H9 (cell line): ENCODE measurements around the gene JAML. TPM values are rescaled to one million over a fixed set of nuclear protein-coding genes. Genes with fewer than 3 reads are reported as not detected.

Experiments
- DNase-seq: peaks from one replicate; pipeline ENCODE4 v3.0.0-alpha.2; 2017
- H2AFZ ChIP-seq: one replicate; pipeline ENCODE4 v1.6.1; 2013; ENCODE audit warnings: mild to moderate bottlenecking, low read length, control low read depth, moderate library complexity
- H2AK5ac ChIP-seq: 2 replicates; pipeline ENCODE4 v1.6.1; 2013; ENCODE audit warnings: low read length, control low read depth, mixed read lengths; ENCODE audit not compliant: insufficient read length
- H2BK120ac ChIP-seq: one replicate; pipeline ENCODE4 v1.6.1; 2013; ENCODE audit warnings: low read depth, mild to moderate bottlenecking, low read length, control low read depth, inconsistent platforms; ENCODE audit not compliant: poor library complexity, severe bottlenecking
- H2BK12ac ChIP-seq: 2 replicates; pipeline ENCODE4 v1.6.1; 2013; ENCODE audit warnings: low read length, control low read depth, mixed read lengths, low read depth; ENCODE audit not compliant: insufficient read length
- H2BK15ac ChIP-seq: 2 replicates; pipeline ENCODE4 v1.6.1; 2013; ENCODE audit warnings: low read depth, low read length, control low read depth
- H2BK20ac ChIP-seq: one replicate; pipeline ENCODE4 v1.6.1; 2013; ENCODE audit warnings: low read depth, mild to moderate bottlenecking, low read length, control low read depth, inconsistent platforms; ENCODE audit not compliant: poor library complexity, severe bottlenecking
- H2BK5ac ChIP-seq: 2 replicates; pipeline ENCODE4 v1.6.1; 2013; ENCODE audit warnings: low read length, control low read depth, mixed read lengths; ENCODE audit not compliant: insufficient read length
- H3K14ac ChIP-seq: 2 replicates; pipeline ENCODE4 v1.6.1; 2013; ENCODE audit warnings: low read length, control low read depth; ENCODE audit not compliant: insufficient read depth
- H3K18ac ChIP-seq: 2 replicates; pipeline ENCODE4 v1.6.1; 2013; ENCODE audit warnings: low read depth, mild to moderate bottlenecking, mixed read lengths, low read length, control low read depth; ENCODE audit not compliant: insufficient read length
- H3K23ac ChIP-seq: 2 replicates; pipeline ENCODE4 v1.6.1; 2013; ENCODE audit warnings: low read length, control low read depth, mixed read lengths, low read depth; ENCODE audit not compliant: insufficient read length
- H3K23me2 ChIP-seq: 2 replicates; pipeline ENCODE4 v1.6.1; 2013; ENCODE audit warnings: low read depth, mild to moderate bottlenecking, mixed read lengths, low read length, control low read depth; ENCODE audit not compliant: insufficient read length, poor library complexity, severe bottlenecking
- H3K27ac ChIP-seq: 2 replicates; pipeline ENCODE4 v1.5.1; 2013; ENCODE audit warnings: low read length, control low read depth, mixed read lengths, low read depth; ENCODE audit not compliant: insufficient read length
- H3K27me3 ChIP-seq: 2 replicates; pipeline ENCODE4 v1.6.1; 2013; ENCODE audit warnings: low read length, control low read depth, inconsistent platforms; ENCODE audit not compliant: insufficient read depth
- H3K4ac ChIP-seq: 2 replicates; pipeline ENCODE4 v1.6.1; 2013; ENCODE audit warnings: low read depth, mild to moderate bottlenecking, control low read depth, inconsistent platforms, low read length, moderate library complexity
- H3K4me1 ChIP-seq: 2 replicates; pipeline ENCODE4 v1.6.1; 2013; ENCODE audit warnings: low read length, control low read depth, inconsistent platforms; ENCODE audit not compliant: insufficient read depth
- H3K4me2 ChIP-seq: 2 replicates; pipeline ENCODE4 v1.6.1; 2013; ENCODE audit warnings: low read length, control low read depth, mixed read lengths; ENCODE audit not compliant: insufficient read length, insufficient read depth
- H3K56ac ChIP-seq: 2 replicates; pipeline ENCODE4 v1.6.1; 2013; ENCODE audit warnings: low read depth, mild to moderate bottlenecking, mixed read lengths, low read length, control low read depth; ENCODE audit not compliant: insufficient read length
- H3K79me1 ChIP-seq: 2 replicates; pipeline ENCODE4 v1.6.1; 2013; ENCODE audit warnings: low read depth, mild to moderate bottlenecking, moderate library complexity, low read length, control low read depth, inconsistent platforms; ENCODE audit not compliant: insufficient read depth, poor library complexity, severe bottlenecking
- H3K79me2 ChIP-seq: 2 replicates; pipeline ENCODE4 v1.6.1; 2013; ENCODE audit warnings: low read length, control low read depth, inconsistent platforms; ENCODE audit not compliant: insufficient read depth
- H3K9ac ChIP-seq: 2 replicates; pipeline ENCODE4 v1.6.1; 2013; ENCODE audit warnings: low read length, control low read depth, mixed read lengths; ENCODE audit not compliant: insufficient read length; ENCODE audit errors: extremely low read depth
- H3K9me3 ChIP-seq: one replicate; pipeline ENCODE4 v1.6.1; 2013; ENCODE audit warnings: low read depth, low read length, inconsistent platforms; ENCODE audit not compliant: control insufficient read depth
- H3T11ph ChIP-seq: one replicate; pipeline ENCODE4 v1.6.1; 2013; ENCODE audit warnings: mild to moderate bottlenecking, low read length, control low read depth, inconsistent platforms
- H4K20me1 ChIP-seq: one replicate; pipeline ENCODE4 v1.6.1; 2013; ENCODE audit not compliant: control insufficient read depth, insufficient read length, insufficient read depth
- H4K5ac ChIP-seq: 2 replicates; pipeline ENCODE4 v1.6.1; 2013; ENCODE audit warnings: low read depth, mild to moderate bottlenecking, mixed read lengths, low read length, control low read depth; ENCODE audit not compliant: insufficient read length
- H4K8ac ChIP-seq: replicated peaks from 2 replicates; pipeline ENCODE4 v1.6.1; 2013; ENCODE audit warnings: low read length, control low read depth, mixed read lengths, low read depth; ENCODE audit not compliant: insufficient read length
- H4K91ac ChIP-seq: 2 replicates; pipeline ENCODE4 v1.6.1; 2013; ENCODE audit warnings: low read depth, mild to moderate bottlenecking, moderate library complexity, mixed read lengths, low read length, control low read depth; ENCODE audit not compliant: insufficient read length
- H3K27ac Mint-ChIP-seq, 3 experiments: 2 replicates in 2 of 3; 3 replicates in 1 of 3; pipeline ENCODE4 v1.8.0; 2020 to 2021; ENCODE audit warnings: mixed read lengths in 3 of 3, mild to moderate bottlenecking in 1 of 3, moderate library complexity in 1 of 3
- H3K27me3 Mint-ChIP-seq: 2 replicates; pipeline ENCODE4 v1.8.0; 2021; ENCODE audit warnings: low read depth, mild to moderate bottlenecking, moderate library complexity, mixed read lengths
- H3K36me3 Mint-ChIP-seq, 3 experiments: 2 replicates in 2 of 3; 3 replicates in 1 of 3; pipeline ENCODE4 v1.8.0; 2020 to 2021; ENCODE audit warnings: low read depth in 3 of 3, mixed read lengths in 3 of 3; ENCODE audit not compliant: insufficient read depth in 1 of 3
- H3K4me1 Mint-ChIP-seq, 2 experiments: 2 replicates each; pipeline ENCODE4 v1.8.0; 2020; ENCODE audit warnings: mixed read lengths in 2 of 2
- H3K4me3 Mint-ChIP-seq, 2 experiments: 2 replicates in 1 of 2; 3 replicates in 1 of 2; pipeline ENCODE4 v1.8.0; 2020 to 2021; ENCODE audit warnings: mild to moderate bottlenecking in 2 of 2, mixed read lengths in 2 of 2, moderate library complexity in 1 of 2
- H3K9me3 Mint-ChIP-seq, 2 experiments: 2 replicates in 1 of 2; 3 replicates in 1 of 2; pipeline ENCODE4 v1.8.0; 2020; ENCODE audit warnings: mild to moderate bottlenecking in 2 of 2, mixed read lengths in 2 of 2, moderate library complexity in 1 of 2
- WGBS: extraction: QIAGEN DNeasy Blood & Tissue Kit; methylation state at CpG from one replicate; pipeline ENCODE4 v1.1.7; 2013; ENCODE audit warnings: missing lambda C conversion rate, low lambda C conversion rate, mixed read lengths; ENCODE audit not compliant: insufficient read length; ENCODE audit errors: extremely low coverage; 5-methylcytosine and 5-hydroxymethylcytosine counted together
- total RNA-seq: library from RNA; stranded (reverse); gene quantifications from 2 replicates; pipeline ENCODE4 v1.2.1, GENCODE V29; 2021
- TF ChIP-seq, protein P1 (sequence below): fragments of 200-600 bp; sonication (generic); conservative IDR thresholded peaks from 3 replicates; pipeline ENCODE4 v1.8.0; 2021; ENCODE audit warnings: antibody characterized with exemption, mild to moderate bottlenecking

Gene JAML
- total RNA-seq, 1 experiment from 2014 or later = 0.48 TPM

GRCh38 chr11:118186346-118187107 lies 38.3 kb downstream of the JAML start:
- Histone ChIP-seq H3K4ac (no peak overlapping the region), H3K4me2 (no peak overlapping the region), H3T11ph (no peak overlapping the region), H2AFZ (no peak overlapping the region), H3K9ac (no peak overlapping the region), H3K14ac (no peak overlapping the region), H3K27ac (no peak overlapping the region), H4K91ac (no peak overlapping the region), H3K4me1 (no peaks in the 10 kb centered on the region), H2BK20ac (peak overlapping the region; percentile 32), H2BK5ac (no peak overlapping the region), H3K18ac (no peak overlapping the region), H3K9me3 (no peaks in the 10 kb centered on the region), H4K5ac (no peak overlapping the region), H3K23me2 (no peaks in the 10 kb centered on the region), H2BK15ac (no peak overlapping the region), H3K23ac (no peak overlapping the region), H4K8ac (no peak overlapping the region), H2AK5ac (no peak overlapping the region), H3K79me1 (no peaks in the 10 kb centered on the region), H3K27me3 (no peaks in the 10 kb centered on the region), H3K56ac (no peak overlapping the region), H3K79me2 (no peaks in the 10 kb centered on the region), H2BK120ac (no peak overlapping the region), H2BK12ac (no peak overlapping the region), H4K20me1 (no peaks in the 10 kb centered on the region)
- Mint-ChIP-seq H3K9me3 (peaks cover 11 to 13% of the 10 kb centered on the region in 2 experiments), H3K27me3 (peaks cover 35% of the 10 kb centered on the region), H3K4me1 (peaks cover 3 to 6% of the 10 kb centered on the region in 2 experiments; a peak in 1 of 4 replicates), H3K4me3 (no peak overlapping the region), H3K27ac (no peak overlapping the region), H3K36me3 (peaks cover 0 to 7% (median 4%) of the 10 kb centered on the region in 3 experiments; a peak in 4 of 7 replicates)
- no peak for DNase-seq
- TF ChIP-seq, protein P1, sequence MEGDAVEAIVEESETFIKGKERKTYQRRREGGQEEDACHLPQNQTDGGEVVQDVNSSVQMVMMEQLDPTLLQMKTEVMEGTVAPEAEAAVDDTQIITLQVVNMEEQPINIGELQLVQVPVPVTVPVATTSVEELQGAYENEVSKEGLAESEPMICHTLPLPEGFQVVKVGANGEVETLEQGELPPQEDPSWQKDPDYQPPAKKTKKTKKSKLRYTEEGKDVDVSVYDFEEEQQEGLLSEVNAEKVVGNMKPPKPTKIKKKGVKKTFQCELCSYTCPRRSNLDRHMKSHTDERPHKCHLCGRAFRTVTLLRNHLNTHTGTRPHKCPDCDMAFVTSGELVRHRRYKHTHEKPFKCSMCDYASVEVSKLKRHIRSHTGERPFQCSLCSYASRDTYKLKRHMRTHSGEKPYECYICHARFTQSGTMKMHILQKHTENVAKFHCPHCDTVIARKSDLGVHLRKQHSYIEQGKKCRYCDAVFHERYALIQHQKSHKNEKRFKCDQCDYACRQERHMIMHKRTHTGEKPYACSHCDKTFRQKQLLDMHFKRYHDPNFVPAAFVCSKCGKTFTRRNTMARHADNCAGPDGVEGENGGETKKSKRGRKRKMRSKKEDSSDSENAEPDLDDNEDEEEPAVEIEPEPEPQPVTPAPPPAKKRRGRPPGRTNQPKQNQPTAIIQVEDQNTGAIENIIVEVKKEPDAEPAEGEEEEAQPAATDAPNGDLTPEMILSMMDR = no peak
- no CpG with 5 or more reads among the region's 6 CpGs for WGBS
